GM21367 (cell line): Measurements from ENCODE around the gene PSMG4.

Source experiments
- ATAC-seq: cut with Tn5 transposase; IDR thresholded peaks from one replicate; pipeline ENCODE4 v1.9.1; 2021; ENCODE audit not compliant: unreplicated experiment

The PSMG4 gene

DNA sequence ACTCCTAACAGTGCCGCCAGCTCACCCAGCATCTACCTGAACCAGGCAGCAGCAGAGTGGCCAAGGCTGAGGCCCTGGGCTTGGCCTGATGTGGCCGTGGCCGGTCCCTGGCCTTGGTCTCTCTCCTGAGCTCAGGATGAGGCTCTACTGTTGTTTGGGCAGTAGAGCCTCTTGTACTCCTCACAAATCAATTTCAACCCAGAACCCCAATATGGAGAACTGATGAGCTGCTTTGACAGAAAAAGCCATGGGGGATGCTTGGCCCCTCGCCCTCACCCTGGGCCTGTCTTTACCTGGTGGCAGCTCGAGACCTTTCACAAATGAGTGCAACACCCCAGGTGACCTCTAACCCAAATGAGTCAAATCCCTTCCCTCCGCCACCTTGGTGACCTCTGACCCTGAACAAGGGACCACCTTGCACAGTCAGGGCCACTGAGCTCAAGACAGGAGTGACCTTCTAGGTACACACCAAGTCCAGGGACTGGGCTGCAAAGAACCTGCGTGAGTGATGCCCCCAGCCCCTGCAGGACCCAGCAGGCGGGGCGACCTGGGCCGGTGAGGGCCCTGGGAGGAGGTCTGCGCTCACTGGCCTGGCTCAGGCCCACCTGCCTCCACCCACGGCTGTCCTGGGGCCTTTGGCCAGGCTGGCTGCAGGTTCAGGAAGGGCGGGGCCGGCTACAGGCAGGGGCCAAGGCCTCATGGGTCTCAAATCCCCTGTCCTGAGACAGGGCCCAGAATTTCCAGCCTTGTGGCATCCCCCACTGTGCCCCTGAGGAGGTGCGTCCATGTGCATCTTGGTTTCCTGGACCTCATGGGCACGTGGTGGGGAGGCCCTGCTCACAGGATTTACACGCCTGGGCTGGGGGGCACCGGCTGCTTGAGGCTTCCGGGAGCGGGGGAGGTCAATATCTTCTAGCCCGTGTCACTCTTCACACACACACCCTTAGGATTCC lies 30.2 kb downstream of the PSMG4 start:
- ATAC-seq, result no peak

DNA sequence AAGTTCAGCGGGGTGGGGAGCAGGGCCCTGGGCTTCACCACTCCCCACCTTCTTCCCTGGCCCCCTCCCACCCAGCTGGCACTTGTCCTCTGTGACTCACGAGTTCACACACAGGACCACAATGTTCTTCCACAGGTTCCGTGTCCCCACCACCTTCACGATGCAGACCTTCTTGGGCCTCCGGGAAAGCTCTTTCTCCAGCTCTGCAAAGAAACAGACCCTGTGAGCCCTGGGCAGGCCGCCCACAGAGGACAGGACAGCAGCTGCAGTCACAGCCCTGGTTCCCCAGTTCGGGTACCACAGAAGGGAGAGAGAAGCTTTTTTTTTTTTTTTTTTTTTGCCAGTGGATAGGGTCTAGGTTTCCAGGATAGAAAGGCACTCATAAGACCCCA lies 30.9 kb downstream of the PSMG4 start:
- ATAC-seq, result no peak

DNA sequence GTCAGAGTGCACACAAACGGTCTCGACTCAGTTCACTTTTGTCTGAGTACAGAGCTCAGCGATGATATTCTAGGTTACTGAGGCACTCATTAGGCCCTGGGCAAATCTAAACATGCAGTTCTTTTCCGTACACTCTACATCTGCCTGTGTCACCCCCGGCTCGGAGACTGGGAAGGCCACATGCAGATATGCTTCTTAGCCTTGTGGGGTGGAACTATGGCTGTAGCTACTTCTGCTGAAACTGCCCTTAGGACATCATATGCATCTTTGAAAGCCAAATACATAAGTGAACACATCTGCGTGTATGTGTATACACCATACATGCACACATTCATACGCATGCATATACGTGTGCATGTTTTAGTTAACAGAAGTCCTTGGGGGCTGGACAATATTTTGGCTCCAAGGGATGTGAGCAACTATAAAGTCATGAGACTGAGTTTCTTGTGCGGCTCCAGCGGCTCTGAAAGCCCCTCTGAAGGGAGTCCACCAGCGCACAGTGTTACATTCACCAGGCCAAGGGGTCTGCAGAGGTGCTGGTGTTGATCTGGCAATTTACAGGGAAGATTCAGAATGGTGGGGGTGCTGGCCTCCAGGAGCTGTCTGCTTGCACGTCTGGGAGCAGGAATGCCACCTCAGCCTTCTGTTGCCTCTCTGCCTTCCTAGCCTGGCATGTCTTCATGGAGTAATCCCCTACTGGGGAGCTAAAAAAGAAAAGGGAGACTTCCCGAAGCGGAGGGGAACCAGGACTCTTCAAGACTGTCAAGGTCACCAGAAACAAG lies 31.6 kb downstream of the PSMG4 start:
- no peak for ATAC-seq

DNA sequence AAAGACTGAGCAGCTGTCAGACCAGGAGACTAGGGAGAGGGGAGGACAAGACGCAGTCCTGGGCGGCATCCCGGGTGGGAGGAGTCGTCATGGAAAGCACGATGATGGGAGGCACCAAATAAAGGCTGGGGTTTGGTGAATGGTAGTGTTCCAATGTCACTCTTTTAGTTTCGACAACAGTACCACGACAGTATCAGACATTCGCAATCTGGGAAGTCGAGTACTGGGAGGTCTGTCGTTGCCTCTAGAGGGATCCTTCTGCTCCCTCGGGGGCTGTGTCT lies 32.1 kb downstream of the PSMG4 start:
- ATAC-seq, result no peak

DNA sequence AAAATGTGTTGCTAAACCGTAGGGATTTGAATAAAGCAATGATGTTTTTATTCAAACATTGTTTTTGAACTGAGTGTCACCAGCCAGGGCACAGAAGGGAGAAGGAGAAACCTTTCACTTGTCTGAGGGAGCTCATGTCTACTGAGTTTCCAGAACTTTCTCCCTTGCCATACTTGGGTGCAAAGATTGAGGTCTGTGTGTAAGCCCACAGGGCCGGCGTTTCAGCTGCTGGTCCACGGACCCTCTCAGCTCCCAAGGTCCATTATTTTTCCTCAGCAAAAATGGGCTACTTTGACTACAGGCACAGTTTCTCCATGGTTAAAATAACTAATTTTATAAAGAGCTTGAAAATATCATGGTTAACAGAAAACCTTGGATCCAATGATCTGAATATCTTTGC lies 32.6 kb downstream of the PSMG4 start:
- no peak for ATAC-seq

DNA sequence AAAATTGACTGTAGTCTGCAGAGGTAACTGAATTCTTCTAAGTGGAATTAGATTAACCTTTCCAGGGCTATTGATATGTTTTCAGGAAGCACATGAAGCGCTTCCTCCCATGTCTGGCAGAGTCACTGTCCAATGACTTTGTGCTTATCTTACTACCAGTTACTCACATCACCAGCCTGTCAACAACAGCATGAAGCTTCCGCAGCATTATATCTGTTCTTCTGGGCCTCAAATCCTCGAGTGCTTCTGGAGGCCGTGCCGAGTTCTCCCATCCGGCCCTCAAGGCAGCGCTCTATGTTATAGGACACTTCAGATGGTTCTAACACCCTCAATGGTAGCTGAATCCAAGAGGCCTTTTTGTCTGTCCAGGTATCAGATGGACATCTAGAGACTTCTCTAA lies 33.2 kb downstream of the PSMG4 start:
- ATAC-seq, result no peak

DNA sequence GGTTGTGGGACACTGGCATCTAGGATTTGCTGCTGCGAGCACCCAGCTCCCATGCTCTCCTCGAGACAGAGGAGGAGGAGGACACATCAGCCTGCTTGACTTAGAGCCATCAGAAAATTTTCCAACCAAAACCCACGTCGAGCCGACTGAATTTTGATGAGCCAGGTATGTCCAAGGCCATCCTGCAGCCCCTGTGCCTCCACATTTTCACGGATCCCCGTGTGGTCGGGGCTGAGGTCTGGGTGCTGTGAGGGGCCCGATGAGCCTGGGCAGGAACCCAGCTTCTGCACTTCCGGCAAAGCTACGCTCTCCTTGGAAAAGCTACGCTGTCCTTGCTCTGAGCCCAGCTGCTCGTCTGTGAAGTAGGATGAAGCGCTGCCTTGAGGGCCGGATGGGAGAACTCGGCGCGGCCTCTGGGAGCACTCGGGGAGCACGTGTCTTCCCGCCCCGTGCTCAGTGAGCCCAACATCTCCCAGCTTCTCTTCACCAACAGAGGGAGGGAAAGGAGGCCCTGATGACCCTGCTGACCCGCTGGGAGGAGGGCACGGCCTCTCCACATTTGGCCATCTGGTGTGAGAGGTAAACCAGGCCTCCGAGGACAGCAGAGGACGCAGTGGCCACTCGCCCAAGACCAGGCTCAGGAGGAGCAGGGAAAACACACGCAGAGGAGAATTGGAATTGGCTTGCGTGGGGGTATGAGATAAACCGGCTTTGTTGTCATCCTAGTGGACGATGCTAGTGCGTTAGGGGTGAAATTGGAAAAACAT lies 33.9 kb downstream of the PSMG4 start:
- no peak for ATAC-seq

DNA sequence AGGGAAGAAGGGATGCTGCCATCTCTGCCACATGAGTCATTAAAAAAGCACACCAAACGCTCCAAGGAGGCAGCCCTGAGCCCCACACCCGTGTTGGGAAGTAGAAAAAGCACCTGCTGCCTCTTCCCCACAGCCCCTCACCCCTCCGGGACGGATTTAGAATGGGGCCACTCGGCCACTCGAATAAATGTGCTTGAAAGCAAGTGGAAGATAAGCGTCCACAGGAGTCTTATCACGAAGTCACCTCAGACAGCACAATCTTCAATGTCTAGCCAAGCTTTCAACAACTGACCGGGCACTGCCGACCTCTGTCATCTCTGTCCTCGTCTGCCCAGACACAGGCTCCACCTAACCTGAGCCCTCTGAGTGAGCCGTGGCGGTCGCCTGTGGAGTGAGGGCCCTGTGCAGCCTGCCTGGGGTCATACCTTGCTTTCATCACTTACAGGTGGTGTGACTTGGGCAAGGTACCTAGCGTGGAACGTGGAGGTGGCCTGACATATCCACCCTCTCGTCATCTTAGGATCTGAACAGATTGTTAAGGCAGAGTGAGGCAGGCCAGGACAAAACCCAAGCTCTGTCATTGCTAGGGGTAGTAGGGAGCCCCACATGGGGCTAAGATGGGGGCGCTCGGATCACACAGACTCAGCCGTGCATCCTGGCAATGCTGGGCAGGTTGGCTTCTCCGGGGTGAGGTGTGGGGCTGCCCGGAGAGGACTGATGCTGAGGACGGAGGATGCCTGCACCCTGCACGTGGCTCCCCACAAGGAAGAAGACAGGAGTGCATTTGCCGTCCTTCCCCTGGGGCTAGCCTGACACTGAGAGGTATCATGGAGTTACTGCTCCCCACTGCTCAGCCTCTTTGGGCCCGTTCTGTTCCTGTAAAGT lies 34.8 kb downstream of the PSMG4 start:
- ATAC-seq, result no peak

DNA sequence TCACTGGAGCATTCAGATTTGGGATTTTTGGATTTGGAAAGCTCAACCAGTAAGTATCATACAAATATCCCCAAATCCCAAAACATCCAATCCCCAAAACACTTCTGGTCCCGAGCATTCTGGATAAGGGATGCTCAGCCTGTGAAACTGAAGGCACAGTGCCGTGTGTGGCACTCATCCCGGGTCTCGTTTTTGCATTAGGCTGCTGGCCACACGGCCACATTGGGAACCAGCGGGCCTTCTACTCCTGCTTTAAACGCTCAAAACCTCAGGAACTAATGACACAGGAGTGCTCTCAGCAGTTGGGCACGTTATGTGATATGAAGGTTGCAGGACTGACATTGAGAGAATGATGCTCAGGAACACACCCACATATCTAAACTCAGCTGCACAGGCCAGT lies 35.6 kb downstream of the PSMG4 start:
- no peak for ATAC-seq

DNA sequence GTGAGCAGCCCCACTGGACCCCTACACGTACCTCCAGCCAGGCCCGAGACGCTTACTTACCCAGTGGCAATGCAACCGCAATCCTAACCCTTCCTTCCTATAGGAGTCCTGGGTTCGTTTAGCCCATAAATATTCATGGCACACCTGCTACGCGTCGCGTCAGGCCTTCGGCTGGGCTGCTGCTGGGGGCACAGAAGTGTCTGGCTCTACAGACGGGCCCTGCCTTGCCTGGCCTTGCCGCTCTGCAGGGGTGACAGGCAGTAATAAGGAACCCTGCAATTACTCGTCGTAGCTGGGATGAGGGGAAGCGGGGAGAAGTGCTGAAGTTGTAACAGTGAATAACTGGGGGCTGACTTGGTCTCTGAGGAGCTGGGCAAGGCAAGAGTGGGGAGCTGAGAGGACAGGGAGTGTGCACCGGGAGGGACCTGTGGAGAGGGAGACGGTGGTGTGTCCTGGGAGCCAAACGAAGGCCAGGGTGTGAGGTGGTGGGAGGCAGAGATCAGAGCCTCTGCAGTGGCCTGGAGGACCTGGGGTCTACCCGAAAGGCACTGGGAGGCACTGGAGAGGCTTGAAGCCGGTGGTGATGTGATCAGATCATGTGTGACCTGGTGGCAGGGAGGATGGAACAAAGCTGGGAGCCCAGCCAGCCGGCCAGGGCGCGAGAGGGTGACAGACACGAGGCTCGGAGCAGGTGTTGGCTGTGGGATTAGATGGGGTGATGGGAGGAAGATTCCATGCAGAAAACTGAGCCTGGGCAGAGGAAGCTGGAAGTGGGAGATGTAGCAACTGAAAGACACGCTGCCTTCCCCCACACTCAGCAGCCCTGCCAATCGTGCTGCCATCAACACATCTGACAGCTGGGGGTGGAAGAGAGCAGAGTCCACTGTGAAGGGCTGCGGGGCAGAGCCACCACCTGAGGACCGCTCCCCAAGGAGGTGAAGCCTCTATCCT lies 36.4 kb downstream of the PSMG4 start:
- ATAC-seq, result no peak

DNA sequence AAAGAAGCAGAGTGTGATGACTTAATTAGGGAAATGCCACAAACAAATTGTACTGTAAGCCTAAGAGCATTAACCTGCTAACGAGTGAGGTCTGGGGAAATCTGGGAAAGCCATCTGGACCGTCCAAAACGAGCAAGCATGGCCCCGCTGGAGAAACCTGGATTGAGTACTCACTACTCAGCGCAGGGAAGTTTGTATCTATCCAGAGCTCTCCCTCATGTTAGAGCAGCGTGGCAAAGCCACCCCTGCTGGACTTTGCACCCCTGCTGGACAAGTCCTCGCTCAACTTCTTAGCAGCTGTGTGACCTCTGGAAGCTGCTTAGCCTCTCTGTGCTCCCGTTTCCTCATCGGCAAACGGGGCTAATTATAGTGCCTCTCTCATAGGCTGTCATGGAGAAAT lies 37.3 kb downstream of the PSMG4 start:
- ATAC-seq, result no peak

DNA sequence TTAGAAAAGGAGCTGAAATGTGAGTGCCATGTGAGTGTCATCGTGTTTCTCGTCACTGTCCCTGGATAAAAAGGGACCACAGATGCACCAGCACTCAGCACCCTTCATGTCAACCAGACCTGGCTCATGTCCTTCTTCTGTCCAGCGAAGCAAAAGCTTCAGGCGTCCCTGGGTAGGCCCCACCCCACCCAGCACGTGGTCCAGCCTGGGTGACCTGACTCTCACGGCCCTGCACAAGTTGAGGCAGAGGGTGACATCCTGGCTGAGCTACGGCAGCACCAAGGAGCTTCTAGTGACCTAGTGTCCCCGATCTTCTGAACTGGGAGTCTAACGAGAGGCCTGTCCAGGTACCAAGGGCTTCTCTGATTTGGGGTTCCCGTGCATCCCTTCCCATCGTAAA lies 37.8 kb downstream of the PSMG4 start:
- no peak for ATAC-seq

DNA sequence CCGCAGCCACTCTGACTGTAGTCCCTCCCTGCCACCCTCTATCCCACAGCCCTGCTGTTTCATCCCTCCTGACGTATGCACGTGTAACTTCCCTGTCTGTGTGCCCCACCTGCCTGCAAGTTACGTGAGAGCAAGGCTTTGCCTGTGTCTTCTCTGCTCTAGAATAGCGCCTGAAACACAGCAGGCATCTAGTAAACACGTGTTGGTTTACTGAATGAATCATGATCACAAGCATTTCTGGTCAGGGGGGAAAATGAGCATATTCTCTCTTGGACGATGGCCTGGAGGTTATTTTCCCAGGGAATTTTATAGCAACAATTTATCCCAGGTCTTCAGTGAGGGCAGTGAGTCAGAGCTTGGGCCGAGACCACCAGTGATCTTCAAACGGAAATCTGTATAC lies 38.3 kb downstream of the PSMG4 start:
- ATAC-seq, result no peak

DNA sequence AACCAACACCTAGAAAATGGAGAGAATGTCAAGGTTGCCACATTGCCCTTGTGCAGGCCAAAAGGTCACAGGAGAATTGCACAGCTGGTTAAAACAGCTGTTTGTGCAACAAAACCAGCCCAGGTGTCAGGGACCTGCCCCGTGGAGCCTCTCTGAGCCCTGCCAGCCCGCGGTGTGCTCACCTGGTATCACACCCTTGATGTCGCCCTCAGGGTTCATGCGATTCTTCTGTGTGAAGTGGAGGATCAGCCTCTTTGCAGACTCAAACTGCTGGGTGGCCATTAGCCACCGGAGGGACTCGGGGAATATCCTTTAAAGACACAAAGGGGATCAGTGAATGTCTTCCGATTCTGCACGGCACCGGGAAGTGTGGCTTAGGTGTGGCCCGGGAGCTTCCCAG lies 39.2 kb downstream of the PSMG4 start:
- no peak for ATAC-seq

DNA sequence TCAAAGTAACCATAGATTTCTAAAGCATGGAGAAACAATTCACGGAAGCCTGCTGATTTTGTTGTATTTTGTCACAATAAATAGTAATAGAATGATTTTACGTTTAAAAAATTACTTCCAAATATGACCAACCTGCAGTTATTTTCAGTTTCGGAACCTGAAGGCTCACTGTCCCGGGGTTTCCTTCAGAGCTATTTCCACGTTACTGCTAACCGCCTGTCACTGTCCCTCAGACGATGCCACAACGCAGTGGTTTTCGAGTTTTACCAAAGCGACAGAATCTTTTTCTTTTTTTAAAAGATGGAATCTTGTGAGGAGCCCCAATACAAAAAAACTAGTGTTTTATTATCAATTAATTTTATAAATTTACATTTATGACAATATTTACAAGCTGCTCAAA lies 40.5 kb downstream of the PSMG4 start:
- ATAC-seq, result no peak

DNA sequence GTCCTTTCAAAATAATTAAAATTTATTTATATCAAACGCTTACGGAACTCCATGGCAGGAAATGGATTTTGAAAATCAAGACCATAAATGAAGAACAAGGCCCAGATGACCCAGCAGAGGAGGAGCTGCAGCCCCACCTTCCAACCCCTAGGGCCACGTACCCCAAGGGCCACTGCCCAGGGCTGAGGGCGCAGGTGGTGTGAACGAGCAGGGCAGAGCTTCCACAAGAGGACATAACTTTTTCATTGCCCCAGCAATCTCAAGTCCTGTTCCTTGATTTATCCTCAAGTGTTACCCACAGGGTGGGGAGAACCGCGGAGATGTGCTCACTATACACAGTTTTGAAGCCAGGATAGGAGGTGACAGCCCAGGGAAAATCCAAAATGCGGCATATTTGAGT lies 42.8 kb downstream of the PSMG4 start:
- no peak for ATAC-seq

DNA sequence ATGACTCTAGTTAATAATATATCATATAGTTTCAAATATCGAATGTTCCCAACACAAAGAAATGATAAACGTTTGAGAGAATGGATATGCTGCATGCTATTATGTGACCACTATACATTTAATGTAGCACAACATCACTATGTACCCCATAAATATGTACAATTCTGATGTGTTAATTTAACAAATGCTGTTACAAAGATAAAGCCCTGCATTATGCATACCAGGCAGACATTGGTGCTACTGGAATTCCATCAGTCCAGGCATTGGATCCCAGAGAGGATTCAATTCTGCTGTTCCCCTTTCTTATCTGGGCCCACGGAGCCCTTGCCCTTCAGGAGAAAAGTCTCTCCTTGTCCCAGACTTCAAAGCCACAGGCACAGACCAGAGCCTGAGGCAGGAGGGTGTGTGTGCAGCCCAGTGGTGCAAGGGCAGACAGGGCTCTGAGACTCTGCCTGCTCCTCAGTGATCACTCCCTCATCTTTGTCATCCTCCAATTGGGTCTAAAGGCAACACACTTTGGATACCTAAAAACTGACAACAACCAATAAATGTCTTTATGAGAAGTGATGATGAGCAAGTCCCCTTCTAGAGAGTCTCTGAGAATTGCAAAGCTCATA lies 45.2 kb downstream of the PSMG4 start:
- no peak for ATAC-seq

DNA sequence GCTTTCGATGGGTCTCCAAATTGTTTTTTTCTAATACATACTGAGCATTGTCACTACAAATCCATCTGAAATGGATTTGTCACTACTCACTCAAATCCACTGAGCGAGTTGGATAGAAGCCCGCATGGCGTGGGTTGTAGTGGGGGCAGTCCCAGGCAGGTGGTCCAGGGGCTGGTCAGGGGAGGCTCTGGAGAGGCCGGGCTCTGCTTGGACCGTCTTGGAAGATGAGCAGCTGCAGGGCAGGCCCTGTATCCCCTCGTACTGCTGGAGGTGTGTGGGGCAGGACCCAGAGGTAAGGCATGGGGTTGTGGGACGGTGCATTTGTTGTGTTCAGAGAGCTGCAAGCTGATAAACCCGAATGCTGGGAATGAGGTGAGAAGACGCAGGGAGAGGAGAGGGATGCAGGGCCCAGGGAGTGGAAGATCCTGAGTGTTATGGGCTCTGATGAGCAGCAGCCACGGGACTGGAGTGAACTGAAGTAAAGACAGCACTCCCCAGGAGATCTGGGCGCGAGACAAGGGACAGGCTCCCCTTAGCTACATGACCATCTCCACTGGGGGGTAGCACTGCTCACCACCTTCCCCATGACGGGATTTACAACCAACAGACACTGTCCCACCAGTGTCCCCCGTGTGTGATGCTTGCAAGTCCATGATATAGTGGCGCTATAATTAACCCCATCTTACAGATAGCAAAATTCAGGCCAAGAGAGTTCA lies 45.9 kb downstream of the PSMG4 start:
- ATAC-seq, result no peak

DNA sequence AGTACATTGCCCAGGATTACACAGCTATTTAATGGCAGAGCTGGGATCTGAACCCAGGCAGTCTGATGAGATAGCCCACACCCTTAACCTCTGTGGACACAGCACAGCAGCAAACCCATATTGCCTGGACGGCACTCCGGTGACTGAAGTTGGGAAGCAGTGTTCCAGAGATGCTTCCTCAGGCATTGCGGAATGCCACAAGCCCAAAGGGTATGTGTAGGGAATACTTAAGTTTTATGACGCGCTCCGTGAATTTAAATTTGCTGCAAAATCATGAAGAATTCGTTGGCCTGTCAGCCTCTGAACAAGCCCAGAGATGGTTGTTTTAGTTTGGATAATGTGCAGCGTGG lies 46.4 kb downstream of the PSMG4 start:
- no peak for ATAC-seq
